ENCODE measurements around the gene SDK1.
A peak's percentile ranks its signal among the peaks of the same experiment; 100 is the strongest.

The SDK1 gene

GRCh38 chr7:3518546-3518945 lies 217.5 kb downstream of the SDK1 start:
- DNase-seq = no peak

GRCh38 chr7:3520206-3520605 lies 219.2 kb downstream of the SDK1 start:
- no peak for DNase-seq

- no peak for DNase-seq
Observed at GRCh38 chr7:3527496-3528124, 226.6 kb downstream of the SDK1 start.

- no peak for DNase-seq
Observed at GRCh38 chr7:3533040-3533439, 232.0 kb downstream of the SDK1 start.

DNA sequence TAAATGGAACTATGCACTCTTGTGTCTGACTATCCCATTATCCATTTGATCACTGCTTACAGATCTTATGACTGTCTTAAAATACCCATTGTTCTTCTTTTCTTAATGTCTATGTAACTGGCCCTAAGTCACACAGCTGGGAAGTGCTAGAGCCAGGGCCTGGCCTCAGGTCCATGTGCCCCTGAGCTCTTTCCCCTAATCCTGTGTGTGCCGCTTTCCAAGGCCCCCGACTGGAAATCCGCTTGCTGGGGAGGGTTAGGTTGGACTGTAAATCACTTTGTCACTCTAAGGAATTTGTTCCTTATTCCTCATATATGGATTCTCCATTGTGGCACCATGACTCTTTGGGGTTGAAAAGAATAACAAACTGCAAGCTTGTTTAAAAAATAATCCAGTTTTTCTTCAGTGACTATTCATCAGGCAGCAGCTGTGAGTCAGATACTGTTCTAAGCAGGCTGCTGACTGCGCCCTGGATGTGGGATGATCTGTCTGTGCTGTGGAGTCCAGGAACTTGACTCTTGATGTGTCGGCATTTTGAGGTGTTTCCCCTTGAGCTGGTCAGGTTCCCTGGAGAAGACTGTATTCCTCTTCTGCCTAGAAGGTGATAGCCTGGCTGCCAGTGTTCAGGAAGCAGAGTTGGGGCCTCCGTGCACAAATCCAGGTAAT lies 236.3 kb downstream of the SDK1 start:
- DNase-seq = peak in 1 of 51 donors; percentile 20

- no peak for DNase-seq
Observed at GRCh38 chr7:3538041-3538440, 237.0 kb downstream of the SDK1 start.

DNA sequence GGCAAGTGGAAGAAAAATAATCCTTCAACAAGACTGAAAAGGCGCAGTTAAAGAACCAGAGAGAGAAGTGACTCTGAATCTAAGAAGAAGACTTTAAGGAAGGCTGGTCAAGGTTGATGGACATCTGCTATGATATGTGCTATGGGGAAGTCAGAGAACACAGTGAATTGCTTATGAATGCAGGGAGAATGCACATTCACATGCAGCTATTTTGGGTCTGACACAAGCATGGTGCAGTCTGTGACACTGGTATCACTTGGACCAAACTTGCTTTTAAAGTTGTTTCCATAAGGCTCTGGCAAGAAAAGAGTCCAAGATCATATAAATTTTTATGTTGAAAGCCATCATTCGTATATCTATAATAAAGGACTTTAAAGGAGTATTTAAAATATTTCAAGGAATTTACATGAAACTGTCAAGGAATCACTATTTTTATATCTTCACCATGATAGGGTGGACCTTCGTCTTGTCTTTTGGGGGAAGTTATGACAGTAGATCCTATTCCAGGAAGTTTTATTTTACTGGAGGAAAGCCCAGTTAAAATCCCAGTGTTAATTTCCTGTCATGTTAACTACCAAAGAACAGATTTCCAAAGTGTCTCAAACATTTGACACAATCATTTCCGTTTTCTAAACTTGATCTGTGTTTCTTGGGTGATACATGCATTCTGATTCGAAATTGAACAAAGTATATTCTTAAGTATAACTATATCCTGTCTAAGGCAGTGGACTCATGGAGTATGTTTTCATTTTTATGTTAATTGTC lies 239.6 kb downstream of the SDK1 start:
- DNase-seq = no peak

- no peak for DNase-seq
Observed at GRCh38 chr7:3544202-3544601, 243.2 kb downstream of the SDK1 start.

- DNase-seq = no peak
Observed at GRCh38 chr7:3548815-3549214, 247.8 kb downstream of the SDK1 start.

DNA sequence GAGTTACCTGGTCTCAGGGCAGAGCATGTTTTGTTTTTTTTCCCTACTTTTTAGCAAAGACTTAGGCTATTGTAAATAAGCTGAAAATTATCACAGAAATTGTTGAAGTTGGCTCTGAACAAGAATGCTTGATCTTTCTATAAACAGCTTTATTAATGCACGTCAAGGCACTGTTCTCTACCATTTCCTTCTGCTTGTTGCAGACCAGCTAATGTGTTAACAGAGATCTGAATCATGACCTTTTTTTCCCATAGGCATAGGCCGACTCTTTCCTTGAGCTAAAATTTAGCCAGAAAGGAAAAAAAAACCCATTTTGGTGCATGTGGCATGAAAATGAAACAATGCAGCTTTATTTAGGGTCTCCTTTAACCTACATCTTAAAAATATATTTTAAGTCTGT lies 248.5 kb downstream of the SDK1 start:
- DNase-seq = no peak

DNA sequence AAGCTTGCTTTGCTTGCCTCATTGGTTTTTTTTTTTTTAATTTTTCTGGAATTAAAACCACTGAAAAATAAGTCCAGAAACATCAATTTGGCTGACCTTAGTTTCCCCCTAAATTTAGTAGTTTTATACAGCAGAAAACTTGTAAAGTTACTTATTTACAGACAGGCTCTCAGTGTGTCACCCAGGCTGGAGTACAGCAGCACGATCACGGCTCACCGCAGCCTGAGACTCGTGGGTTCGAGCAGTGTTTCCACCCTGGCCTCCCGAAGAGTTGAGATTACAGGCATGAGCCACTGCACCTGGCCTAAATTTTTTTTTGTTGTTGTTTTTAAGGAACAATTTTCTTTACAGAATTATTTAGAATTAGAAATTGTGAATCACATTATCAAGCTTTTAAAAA lies 250.5 kb downstream of the SDK1 start:
- DNase-seq = no peak

GRCh38 chr7:3552499-3552898 lies 251.4 kb downstream of the SDK1 start:
- no peak for DNase-seq

GRCh38 chr7:3558400-3558799 lies 257.3 kb downstream of the SDK1 start:
- no peak for DNase-seq

DNA sequence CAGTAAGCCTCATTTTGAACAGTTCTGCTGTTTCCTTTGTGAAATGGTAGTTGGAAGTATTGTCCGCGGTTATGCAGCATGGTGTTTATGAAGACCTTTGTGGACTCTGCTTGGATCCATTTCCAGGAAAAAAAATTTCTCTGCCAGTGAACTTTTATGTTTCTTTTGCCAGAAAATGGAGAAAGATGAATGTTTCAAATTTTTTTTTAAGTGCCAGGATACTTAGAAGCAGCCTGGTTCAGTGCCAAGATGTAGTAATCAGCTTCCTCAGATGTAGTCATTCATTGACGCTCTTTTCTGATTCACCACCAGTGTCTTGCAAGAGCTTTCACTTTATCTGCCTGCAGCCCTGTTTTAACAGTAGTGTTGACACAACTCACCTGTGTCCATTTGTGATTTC lies 258.2 kb downstream of the SDK1 start:
- no peak for DNase-seq

DNA sequence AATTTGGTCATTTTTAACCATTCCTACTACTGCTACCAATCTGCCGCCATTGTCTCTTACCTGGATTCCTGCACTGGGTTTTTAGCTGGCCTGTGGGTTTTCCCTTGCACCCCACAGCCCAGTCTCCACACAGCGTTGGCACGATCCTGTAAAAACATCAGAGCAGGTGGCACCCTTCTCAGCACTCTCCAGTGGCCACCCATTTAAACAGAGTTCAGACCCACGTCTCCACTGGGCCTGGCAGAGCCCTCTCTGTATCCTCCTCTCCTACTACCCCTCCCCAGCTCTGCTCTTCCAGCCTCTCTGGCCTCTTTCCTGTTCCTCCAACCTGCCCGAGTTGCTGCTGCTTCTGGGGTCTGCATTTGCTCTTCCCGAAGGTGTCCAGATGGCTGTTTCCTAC lies 259.4 kb downstream of the SDK1 start:
- no peak for DNase-seq

DNA sequence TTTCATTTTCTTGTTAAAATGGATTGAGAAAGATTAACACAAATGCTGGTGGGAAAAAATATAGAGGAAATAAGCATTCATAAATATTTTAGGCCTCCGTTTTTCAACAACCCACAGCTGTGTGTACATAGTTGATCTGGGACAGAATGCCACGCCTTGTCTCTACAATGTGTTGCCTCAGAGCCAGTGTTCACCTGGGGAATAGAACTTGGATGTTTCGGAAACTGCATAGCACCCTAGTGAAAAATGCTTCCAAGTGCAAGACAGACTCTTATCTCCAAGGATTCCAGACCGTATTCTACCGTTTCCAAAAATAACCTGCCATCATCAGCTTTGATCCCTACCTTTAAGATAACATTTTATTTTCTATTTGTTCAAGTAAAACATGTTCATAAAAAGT lies 260.9 kb downstream of the SDK1 start:
- DNase-seq = no peak

- DNase-seq = no peak
Observed at GRCh38 chr7:3564231-3564630, 263.2 kb downstream of the SDK1 start.

DNA sequence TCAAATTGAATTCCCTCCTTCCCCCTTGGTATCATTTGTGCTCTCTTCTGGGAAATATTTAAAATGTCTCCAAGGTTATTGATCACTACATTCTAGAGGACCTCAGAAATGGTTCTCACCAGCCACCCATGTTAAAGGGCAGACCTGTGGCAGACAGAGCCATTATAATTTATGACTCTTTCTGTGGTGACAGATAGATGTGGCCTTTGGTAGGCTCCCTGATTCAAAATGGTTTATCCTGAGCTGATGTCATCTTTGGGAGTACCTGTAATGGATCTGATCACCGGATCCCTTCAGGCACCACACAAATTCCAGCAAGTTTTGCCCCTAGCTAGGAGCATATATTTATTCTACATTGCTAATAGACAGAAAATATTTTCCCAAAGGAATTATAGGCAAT lies 267.5 kb downstream of the SDK1 start:
- no peak for DNase-seq

DNA sequence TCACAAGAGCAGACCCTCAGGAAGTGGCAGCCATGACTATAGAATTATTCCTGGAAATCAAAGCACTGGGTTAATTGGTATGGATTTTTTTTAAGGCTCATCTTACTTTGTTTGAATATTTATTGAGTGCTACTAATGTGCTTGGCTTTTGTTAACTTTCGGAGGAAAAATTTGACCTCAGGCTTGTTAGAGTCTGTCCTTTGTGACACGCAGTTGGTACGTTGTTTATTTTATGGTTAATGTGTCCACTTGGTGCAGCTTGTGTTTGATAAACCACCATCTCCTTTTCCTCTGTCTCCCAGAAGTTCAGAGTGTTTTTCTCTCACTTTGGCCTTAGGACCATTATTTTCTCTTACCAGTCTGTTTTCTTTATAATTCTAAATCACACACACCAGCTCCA lies 268.6 kb downstream of the SDK1 start:
- DNase-seq = no peak

GRCh38 chr7:3573151-3573550 lies 272.1 kb downstream of the SDK1 start:
- no peak for DNase-seq

GRCh38 chr7:3574386-3574785 lies 273.3 kb downstream of the SDK1 start:
- DNase-seq = no peak

- no peak for DNase-seq
Observed at GRCh38 chr7:3575753-3576531, 274.9 kb downstream of the SDK1 start.

All from hypothalamus (tissue), 51 donors.